ENCODE measurements around the gene BRINP3. TPM values are rescaled to one million over a fixed set of nuclear protein-coding genes. Genes with fewer than 3 reads are reported as not detected.

The BRINP3 gene
- total and polyA plus RNA-seq, 2 donors (not counting 3 experiments of a cell fraction or from before 2014, with no cell fraction given): not detected

DNA sequence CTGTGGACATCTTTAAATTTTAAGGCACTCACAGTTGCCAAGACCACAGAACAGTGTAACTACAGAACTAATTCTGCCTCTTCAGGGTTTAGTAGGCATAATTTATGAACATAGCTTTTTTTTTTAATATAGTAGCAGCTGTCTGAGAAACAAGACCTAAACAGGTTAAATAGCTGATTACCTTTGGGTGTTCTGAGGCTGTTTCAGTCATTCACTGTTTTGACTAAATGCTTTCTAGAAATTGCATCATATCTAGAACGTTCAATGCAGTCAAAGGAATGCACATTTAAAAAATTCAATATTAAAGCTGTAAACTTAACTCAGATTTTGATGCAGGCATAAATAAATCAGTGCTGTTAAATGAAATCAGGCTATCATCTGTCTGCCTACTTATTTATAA, 101.6 kb downstream of the BRINP3 start:
- intact Hi-C loops (cut with micrococcal nuclease): no loop called here

More for the DNA sequence above, 101.6 kb downstream of the BRINP3 start:
- no peaks in the 10 kb centered on the region for H3K79me2 ChIP-seq (ENCODE audit: control insufficient read depth, insufficient read depth, low read length)
- no peak overlapping the region for H2AFZ ChIP-seq (ENCODE audit: low read depth, low read length)
- DNase-seq (ENCODE audit: low read depth, low spot score): no peak
- no peaks in the 10 kb centered on the region for H4K20me1 ChIP-seq (replicated peaks; ENCODE audit: control insufficient read depth, extremely low read depth, insufficient read depth, low read length)
- no peaks in the 10 kb centered on the region for H3K9me3 ChIP-seq (replicated peaks; ENCODE audit: control insufficient read depth, insufficient read depth, low read length)
- no peaks in the 10 kb centered on the region for H3K9me1 ChIP-seq (replicated peaks; ENCODE audit: control insufficient read depth, extremely low read depth, insufficient read depth, low read length)
- ChIA-PET POLR2A (no interaction called here), CTCF (no interaction called here)
- TF ChIP-seq MYC (IDR thresholded peaks at IDR 0.05; ENCODE audit: low read depth, low read length) (no peak), EZH2 (IDR thresholded peaks at IDR 0.05; ENCODE audit: borderline replicate concordance, low read depth, low read length, severe bottlenecking) (no peak), JUN (IDR thresholded peaks at IDR 0.05; ENCODE audit: borderline replicate concordance, insufficient read depth, insufficient read length, low read depth) (no peak), POLR2A (IDR thresholded peaks at IDR 0.05; ENCODE audit: low read depth, low read length) (no peak), POLR2AphosphoS5 (IDR thresholded peaks at IDR 0.05; ENCODE audit: insufficient read depth, low read depth, low read length) (no peak), FOS (IDR thresholded peaks at IDR 0.05; ENCODE audit: borderline replicate concordance, insufficient read depth, low read length) (no peak), GATA2 (IDR thresholded peaks at IDR 0.05; ENCODE audit: insufficient read depth, insufficient read length, low read depth, low read length) (no peak)
- TF ChIP-seq, protein P1, sequence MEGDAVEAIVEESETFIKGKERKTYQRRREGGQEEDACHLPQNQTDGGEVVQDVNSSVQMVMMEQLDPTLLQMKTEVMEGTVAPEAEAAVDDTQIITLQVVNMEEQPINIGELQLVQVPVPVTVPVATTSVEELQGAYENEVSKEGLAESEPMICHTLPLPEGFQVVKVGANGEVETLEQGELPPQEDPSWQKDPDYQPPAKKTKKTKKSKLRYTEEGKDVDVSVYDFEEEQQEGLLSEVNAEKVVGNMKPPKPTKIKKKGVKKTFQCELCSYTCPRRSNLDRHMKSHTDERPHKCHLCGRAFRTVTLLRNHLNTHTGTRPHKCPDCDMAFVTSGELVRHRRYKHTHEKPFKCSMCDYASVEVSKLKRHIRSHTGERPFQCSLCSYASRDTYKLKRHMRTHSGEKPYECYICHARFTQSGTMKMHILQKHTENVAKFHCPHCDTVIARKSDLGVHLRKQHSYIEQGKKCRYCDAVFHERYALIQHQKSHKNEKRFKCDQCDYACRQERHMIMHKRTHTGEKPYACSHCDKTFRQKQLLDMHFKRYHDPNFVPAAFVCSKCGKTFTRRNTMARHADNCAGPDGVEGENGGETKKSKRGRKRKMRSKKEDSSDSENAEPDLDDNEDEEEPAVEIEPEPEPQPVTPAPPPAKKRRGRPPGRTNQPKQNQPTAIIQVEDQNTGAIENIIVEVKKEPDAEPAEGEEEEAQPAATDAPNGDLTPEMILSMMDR (IDR thresholded peaks at IDR 0.05; ENCODE audit: extremely low read depth in 1 of 2, insufficient read depth in 1 of 2, low read depth in 1 of 2, low read length in 2 of 2): no peak
- TF ChIP-seq, protein P2, sequence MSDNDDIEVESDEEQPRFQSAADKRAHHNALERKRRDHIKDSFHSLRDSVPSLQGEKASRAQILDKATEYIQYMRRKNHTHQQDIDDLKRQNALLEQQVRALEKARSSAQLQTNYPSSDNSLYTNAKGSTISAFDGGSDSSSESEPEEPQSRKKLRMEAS (IDR thresholded peaks at IDR 0.05; ENCODE audit: insufficient read depth, insufficient read length): no peak
- dilution Hi-C loops (cut with MboI; ENCODE audit: extremely low pct_ligation_motif_present, low sequenced_read_pairs): no loop called here
- no peak overlapping the region for H3K27ac ChIP-seq (ENCODE audit: insufficient read depth, low read depth, low read length)
- FAIRE-seq: no peak
- no peaks in the 10 kb centered on the region for H3K4me1 ChIP-seq (ENCODE audit: control insufficient read depth, extremely low read depth, insufficient read depth, low read length)
- H3K4me3 ChIP-seq (replicated peaks in 1 of 3; ENCODE audit: insufficient read depth in 1 of 3, low read depth in 1 of 3, low read length in 3 of 3): no peak overlapping the region
- no TSS peak for BruUV-seq (replicated peaks)
- H3K4me2 ChIP-seq (ENCODE audit: insufficient read depth, low read length): no peak overlapping the region
- no peaks in the 10 kb centered on the region for H3K27me3 ChIP-seq (ENCODE audit: control insufficient read depth in 2 of 2, insufficient read depth in 2 of 2, low read length in 2 of 2)
- no peak overlapping the region for H3K9ac ChIP-seq (replicated peaks; ENCODE audit: extremely low read depth, insufficient read depth, low read length)
- no peaks in the 10 kb centered on the region for H3K36me3 ChIP-seq (ENCODE audit: control insufficient read depth in 2 of 2, extremely low read depth in 1 of 2, insufficient read depth in 2 of 2, low read length in 2 of 2)

Measured in endothelial cell of umbilical vein (primary cell).